ENCODE measurements around the gene ICAM1. TPM values are rescaled to one million over a fixed set of nuclear protein-coding genes. Genes with fewer than 3 reads are reported as not detected.

Gene ICAM1
- total and polyA plus RNA-seq, 2 of the 13 experiments (the other 11 are each of a cell fraction or from before 2014, with no cell fraction given) = 37.9 to 98.4 TPM

- no peak for TF ChIP-seq ZNF383 (CRISPR knock-in tag; IDR thresholded peaks at IDR 0.05; ENCODE audit: borderline replicate concordance)
- TF ChIP-seq, protein P1, sequence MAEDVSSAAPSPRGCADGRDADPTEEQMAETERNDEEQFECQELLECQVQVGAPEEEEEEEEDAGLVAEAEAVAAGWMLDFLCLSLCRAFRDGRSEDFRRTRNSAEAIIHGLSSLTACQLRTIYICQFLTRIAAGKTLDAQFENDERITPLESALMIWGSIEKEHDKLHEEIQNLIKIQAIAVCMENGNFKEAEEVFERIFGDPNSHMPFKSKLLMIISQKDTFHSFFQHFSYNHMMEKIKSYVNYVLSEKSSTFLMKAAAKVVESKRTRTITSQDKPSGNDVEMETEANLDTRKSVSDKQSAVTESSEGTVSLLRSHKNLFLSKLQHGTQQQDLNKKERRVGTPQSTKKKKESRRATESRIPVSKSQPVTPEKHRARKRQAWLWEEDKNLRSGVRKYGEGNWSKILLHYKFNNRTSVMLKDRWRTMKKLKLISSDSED (CRISPR knock-in tag; IDR thresholded peaks at IDR 0.05) = no peak
- TF ChIP-seq PHF8 (CRISPR knock-in tag; IDR thresholded peaks at IDR 0.05) = peak; percentile 86
- no peak for TF ChIP-seq ZNF646 (CRISPR knock-in tag; IDR thresholded peaks at IDR 0.05)
- peak; percentile 80 for TF ChIP-seq GATAD1 (CRISPR knock-in tag; IDR thresholded peaks at IDR 0.05)
- TF ChIP-seq TSC22D2 (CRISPR knock-in tag; IDR thresholded peaks at IDR 0.05; ENCODE audit: borderline replicate concordance) = peak; percentile 74; the same call in 1 of the 2 replicates
- TF ChIP-seq POLR2G (IDR thresholded peaks at IDR 0.05; ENCODE audit: low read depth, low read length) = peak; percentile 98
- TF ChIP-seq ZNF34 (CRISPR knock-in tag; IDR thresholded peaks at IDR 0.05; ENCODE audit: borderline replicate concordance) = no peak
- no peak for TF ChIP-seq HNF1A (IDR thresholded peaks at IDR 0.05; ENCODE audit: low read depth)
- TF ChIP-seq HNF1A (CRISPR knock-in tag; IDR thresholded peaks at IDR 0.05; ENCODE audit: borderline replicate concordance) = peak; percentile 59
Observed at GRCh38 chr19:10270616-10271394, at the start of gene ICAM1 (continued).

Data from HepG2 (cell line).